GM12801 (cell line): ENCODE measurements around the gene SPINK5.

ENCODE experiments used
- TF ChIP-seq, protein P1 (sequence below): IDR thresholded peaks from one replicate; pipeline ENCODE4 v1.5.1; 2011; ENCODE audit warnings: control low read depth; ENCODE audit not compliant: insufficient read length; ENCODE audit errors: extremely low read depth

SPINK5 gene

DNA sequence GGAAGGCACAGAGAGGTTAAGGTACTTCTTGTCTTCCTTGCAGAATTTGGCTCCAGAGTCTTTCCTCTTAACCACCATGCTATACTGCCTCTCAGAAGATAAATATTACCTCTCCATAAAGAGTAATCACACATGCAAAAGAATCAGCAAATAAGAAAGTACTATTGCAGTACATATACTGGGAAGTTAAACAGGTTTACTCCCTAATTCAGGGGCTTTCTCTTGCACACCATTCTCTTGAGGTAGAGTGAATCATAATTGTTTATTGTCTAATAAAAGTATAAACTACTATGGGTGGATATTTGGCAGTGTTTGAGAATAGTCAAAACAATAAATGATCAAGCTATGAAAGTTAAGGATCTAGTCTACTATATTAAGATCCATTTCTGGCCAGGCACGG lies 40.4 kb downstream of the SPINK5 start:
- TF ChIP-seq, protein P1, sequence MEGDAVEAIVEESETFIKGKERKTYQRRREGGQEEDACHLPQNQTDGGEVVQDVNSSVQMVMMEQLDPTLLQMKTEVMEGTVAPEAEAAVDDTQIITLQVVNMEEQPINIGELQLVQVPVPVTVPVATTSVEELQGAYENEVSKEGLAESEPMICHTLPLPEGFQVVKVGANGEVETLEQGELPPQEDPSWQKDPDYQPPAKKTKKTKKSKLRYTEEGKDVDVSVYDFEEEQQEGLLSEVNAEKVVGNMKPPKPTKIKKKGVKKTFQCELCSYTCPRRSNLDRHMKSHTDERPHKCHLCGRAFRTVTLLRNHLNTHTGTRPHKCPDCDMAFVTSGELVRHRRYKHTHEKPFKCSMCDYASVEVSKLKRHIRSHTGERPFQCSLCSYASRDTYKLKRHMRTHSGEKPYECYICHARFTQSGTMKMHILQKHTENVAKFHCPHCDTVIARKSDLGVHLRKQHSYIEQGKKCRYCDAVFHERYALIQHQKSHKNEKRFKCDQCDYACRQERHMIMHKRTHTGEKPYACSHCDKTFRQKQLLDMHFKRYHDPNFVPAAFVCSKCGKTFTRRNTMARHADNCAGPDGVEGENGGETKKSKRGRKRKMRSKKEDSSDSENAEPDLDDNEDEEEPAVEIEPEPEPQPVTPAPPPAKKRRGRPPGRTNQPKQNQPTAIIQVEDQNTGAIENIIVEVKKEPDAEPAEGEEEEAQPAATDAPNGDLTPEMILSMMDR: no peak

DNA sequence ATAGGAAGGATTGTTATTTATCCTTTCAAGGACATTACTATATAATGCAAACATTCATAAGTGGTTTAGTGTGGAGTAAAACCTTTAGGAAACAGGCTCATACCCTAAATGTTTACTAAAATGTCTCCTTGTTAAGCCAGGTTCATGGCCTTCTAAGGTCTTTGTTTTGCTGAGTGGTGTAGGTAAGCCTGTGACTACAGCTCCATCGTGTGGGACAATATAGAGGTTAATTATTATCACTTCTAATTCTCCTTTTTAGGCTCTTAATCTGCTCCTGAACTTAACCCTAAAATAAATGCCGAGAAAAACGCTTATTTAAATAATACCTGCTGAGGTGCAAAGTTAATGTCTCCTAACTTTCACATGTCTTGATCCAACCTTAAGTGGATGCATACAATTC lies 43.8 kb downstream of the SPINK5 start:
- TF ChIP-seq, protein P1: no peak

DNA sequence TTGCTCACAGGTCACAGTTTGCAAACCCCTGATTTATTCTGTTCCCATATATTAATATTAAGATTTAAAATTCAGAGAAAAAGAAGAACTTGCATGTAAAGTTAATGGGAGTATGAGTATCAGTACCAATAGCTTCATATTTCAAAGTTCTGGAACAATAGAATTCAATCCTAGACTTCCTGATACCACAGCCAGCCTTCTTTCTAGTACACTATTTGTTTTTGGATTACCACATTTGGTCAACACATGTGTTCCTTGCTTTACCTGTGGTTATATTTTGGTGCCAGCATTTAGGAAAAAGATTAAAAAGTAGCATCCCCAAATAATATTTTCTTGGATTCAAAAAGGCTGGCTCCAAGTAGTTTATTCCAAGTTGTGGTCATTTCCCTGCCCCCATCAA lies 49.5 kb downstream of the SPINK5 start:
- TF ChIP-seq, protein P1: no peak

DNA sequence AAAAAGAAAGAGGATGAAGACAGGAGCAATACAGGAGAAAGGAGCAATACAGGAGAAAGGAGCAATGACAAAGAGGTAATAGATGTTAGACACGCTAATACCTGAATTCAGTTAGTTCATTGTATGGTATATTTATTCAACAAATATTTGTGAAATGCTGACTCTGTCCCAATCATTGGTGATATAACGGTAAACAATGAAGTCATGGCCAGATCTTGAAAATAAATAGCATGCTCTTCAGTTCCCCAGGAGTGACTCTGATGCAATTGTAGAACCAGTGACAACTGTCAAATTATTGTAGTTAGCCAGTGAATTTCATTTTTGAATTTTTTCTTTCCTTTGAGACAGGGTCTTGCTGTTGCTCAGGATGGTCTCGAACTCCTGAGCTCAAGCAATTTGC lies 56.5 kb downstream of the SPINK5 start:
- TF ChIP-seq, protein P1: no peak

DNA sequence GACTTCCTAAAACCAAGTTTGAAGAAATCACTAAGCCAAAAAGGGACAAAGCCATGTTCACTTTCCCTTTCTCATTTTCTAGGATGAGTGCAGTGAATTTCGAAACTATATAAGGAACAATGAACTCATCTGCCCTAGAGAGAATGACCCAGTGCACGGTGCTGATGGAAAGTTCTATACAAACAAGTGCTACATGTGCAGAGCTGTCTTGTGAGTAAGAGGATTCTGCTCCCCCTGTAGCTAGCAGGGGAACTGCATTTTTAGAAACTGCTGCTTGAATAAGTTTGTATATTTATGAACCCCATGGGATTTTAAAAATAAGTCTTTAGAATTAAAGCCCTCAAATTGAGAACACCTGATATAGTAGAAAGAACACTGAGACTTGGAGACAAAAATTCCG lies 61.9 kb downstream of the SPINK5 start:
- TF ChIP-seq, protein P1: no peak

DNA sequence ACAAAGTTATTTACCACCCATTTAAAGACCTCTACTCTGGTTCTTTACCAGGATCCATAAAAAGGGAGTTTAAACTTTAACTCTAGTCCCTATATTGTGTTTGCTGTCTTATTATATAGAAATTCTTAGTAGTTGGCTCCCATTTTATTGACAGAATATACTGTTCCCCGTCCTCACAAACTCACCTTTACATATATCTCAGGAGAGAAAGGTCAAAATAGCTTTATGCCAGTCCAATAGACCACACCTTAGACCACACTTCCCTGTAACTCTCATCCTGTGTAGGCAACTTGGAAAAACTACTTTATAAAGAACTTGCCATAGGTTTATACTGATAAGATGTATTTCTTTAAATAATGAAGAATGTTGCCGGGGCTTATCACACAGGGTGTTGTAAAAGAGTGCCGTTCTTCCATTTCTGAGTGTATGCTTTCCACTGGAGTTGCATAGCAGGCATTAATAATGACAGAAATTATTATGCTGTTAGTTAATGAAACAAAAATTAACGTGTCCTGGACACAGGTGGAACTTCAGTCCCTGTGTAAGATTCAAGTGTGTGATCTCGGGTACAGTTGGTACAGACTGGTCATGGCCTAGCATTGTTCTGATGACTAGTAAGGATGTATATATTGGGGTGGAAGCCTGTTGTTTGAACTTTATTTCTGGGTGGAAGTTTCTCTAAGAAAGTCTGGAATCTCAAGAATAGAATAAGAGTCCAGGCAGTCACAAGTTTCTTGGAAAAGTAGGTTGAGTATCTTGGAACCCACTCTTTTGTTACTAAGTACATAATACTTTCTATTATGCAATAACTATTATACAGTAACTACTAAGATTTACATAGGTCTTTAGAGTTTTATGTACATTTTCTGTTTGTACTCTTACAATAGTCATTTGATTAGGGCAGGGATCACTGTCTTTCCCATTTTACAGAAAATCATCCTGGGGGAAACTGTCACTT lies 71.6 kb downstream of the SPINK5 start:
- TF ChIP-seq, protein P1: no peak

DNA sequence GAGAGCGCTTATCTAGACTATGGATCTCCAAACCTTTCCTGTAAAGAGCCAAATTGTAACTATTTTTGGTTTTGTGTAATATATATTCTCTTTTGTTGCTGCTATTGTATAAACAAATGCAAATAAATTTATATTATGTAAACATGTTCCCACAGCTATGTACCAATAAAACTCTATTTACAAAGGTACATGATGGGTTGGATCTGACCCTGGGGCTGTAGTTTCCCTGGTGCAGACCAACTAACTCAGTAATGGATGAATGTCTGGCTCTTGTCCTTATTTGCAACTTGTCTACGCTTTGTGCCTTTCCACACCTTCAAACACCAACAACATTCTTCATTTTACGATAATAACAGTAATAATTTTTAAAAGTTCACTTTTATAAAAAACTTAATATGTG lies 77.1 kb downstream of the SPINK5 start:
- TF ChIP-seq, protein P1: no peak
